ENCODE results near the gene PROP1.
"Not testable (repeated sequence)": the region's sequence is repeated elsewhere in the genome, so short reads cannot be mapped to it uniquely, and the experiment has no call there.

Gene PROP1

GRCh38 chr5:177995691-177996595, at the start of gene PROP1:
PROP1 (minus strand) TSS chr5:177996242; CDS start chr5:177995933, 309 bp downstream.
- no peak for DNase-seq

- not testable (repeated sequence) for DNase-seq
Observed at GRCh38 chr5:178019379-178020030, 23.5 kb upstream of the PROP1 start.

- not testable (repeated sequence) for DNase-seq
Observed at GRCh38 chr5:178012758-178013157, 16.7 kb upstream of the PROP1 start.

GRCh38 chr5:178011816-178012554, 15.9 kb upstream of the PROP1 start:
- not testable (repeated sequence) for DNase-seq

GRCh38 chr5:178007272-178007671, 11.2 kb upstream of the PROP1 start:
- not testable (repeated sequence) for DNase-seq

GRCh38 chr5:178006536-178007231, 10.6 kb upstream of the PROP1 start:
- not testable (repeated sequence) for DNase-seq

GRCh38 chr5:178006181-178006535, 10.1 kb upstream of the PROP1 start:
- not testable (repeated sequence) for DNase-seq

- no peak for DNase-seq
Observed at GRCh38 chr5:177997846-177998245, 1.8 kb upstream of the PROP1 start.

GRCh38 chr5:177997319-177997670, 1.3 kb upstream of the PROP1 start:
- DNase-seq: no peak

GRCh38 chr5:177996660-177997318, 747 bp upstream of the PROP1 start:
- DNase-seq: no peak

GRCh38 chr5:177994561-177995190, 1.4 kb downstream of the PROP1 start:
- no peak for DNase-seq

- DNase-seq: no peak
Observed at GRCh38 chr5:177994063-177994462, 2.0 kb downstream of the PROP1 start.

GRCh38 chr5:177992466-177992865, 3.6 kb downstream of the PROP1 start:
- DNase-seq: no peak

- no peak for DNase-seq
Observed at GRCh38 chr5:177988989-177989625, 6.9 kb downstream of the PROP1 start.

GRCh38 chr5:177987326-177987725, 8.7 kb downstream of the PROP1 start:
- DNase-seq: no peak

GRCh38 chr5:177985430-177986040, 10.5 kb downstream of the PROP1 start:
- no peak for DNase-seq

- DNase-seq: no peak
Observed at GRCh38 chr5:177984584-177985206, 11.3 kb downstream of the PROP1 start.

GRCh38 chr5:177983763-177984583, 12.1 kb downstream of the PROP1 start:
- no peak for DNase-seq

- DNase-seq: no peak
Observed at GRCh38 chr5:177982956-177983355, 13.1 kb downstream of the PROP1 start.

All from NCI-H774 (cell line).